DMS114 treated with DMSO at 0.1 percent for 48 hours (cell line): Measurements from ENCODE around the gene DNAAF3.
A peak's percentile ranks its signal among the peaks of the same experiment; 100 is the strongest.
"Not testable (repeated sequence)": the region's sequence is repeated elsewhere in the genome, so short reads cannot be mapped to it uniquely, and the experiment has no call there.

Experiments used
- DNase-seq: peaks from one replicate; lab custom pipeline; 2025; ENCODE audit not compliant: unreplicated experiment; lab: John Stamatoyannopoulos, UW

The DNAAF3 gene

GRCh38 chr19:55155784-55156183 is 10.6 kb downstream of the DNAAF3 start:
- not testable (repeated sequence) for DNase-seq

- DNase-seq, result no peak
Measured at GRCh38 chr19:55153652-55154264, 12.7 kb downstream of the DNAAF3 start.

GRCh38 chr19:55152017-55152416 is 14.4 kb downstream of the DNAAF3 start:
- peak; percentile 50 for DNase-seq

- no peak for DNase-seq
Measured at GRCh38 chr19:55149078-55150003, 17.1 kb downstream of the DNAAF3 start, which contains the start of gene TNNT1. TNNT1 (minus strand) TSS chr19:55149206; CDS start chr19:55147157, 2,049 bp downstream.

GRCh38 chr19:55147545-55148251 is 18.7 kb downstream of the DNAAF3 start:
- no peak for DNase-seq

- peak; percentile 65 for DNase-seq
Measured at GRCh38 chr19:55146705-55147273, 19.6 kb downstream of the DNAAF3 start.

GRCh38 chr19:55146078-55146704 is 20.2 kb downstream of the DNAAF3 start:
- DNase-seq, result peak; percentile 54

GRCh38 chr19:55145232-55145631 is 21.2 kb downstream of the DNAAF3 start:
- no peak for DNase-seq

GRCh38 chr19:55141696-55142095 is 24.7 kb downstream of the DNAAF3 start:
- DNase-seq, result no peak

GRCh38 chr19:55137915-55138314 is 28.5 kb downstream of the DNAAF3 start:
- DNase-seq, result no peak

GRCh38 chr19:55136399-55137102 is 29.9 kb downstream of the DNAAF3 start:
- DNase-seq, result no peak

GRCh38 chr19:55134736-55135135 is 31.7 kb downstream of the DNAAF3 start:
- no peak for DNase-seq

- DNase-seq, result no peak
Measured at GRCh38 chr19:55133639-55134444, 32.6 kb downstream of the DNAAF3 start.

GRCh38 chr19:55132453-55133129 is 33.8 kb downstream of the DNAAF3 start:
- no peak for DNase-seq

- DNase-seq, result no peak
Measured at GRCh38 chr19:55131421-55131820, 35.0 kb downstream of the DNAAF3 start.

- DNase-seq, result no peak
Measured at GRCh38 chr19:55119053-55119452, 47.4 kb downstream of the DNAAF3 start.

- no peak for DNase-seq
Measured at GRCh38 chr19:55118401-55118991, 47.9 kb downstream of the DNAAF3 start.

GRCh38 chr19:55117663-55118391 is 48.6 kb downstream of the DNAAF3 start:
- DNase-seq, result peak; percentile 98
